ENCODE measurements around the gene PPP1R14D.

GRCh38 chr15:40831861-40832260, 3.4 kb upstream of the PPP1R14D start:
- TF ChIP-seq POLR2AphosphoS5 (IDR thresholded peaks at IDR 0.05; ENCODE audit: low read depth, low read length): no peak
- TF ChIP-seq REST (IDR thresholded peaks at IDR 0.05; ENCODE audit: insufficient read depth in 1 of 2, low read depth in 2 of 2, low read length in 2 of 2): no peak
- no peak for TF ChIP-seq SIN3A (IDR thresholded peaks at IDR 0.05; ENCODE audit: borderline replicate concordance, insufficient read depth, low read length)
- no peak for TF ChIP-seq FOXP2 (optimal IDR thresholded peaks at IDR 0.05; ENCODE audit: borderline replicate concordance, extremely low read depth, extremely low read length, insufficient read depth)
- TF ChIP-seq TAF1 (IDR thresholded peaks at IDR 0.05; ENCODE audit: borderline replicate concordance, insufficient read depth, low read length): no peak
